SK-N-MC (cell line): Measurements from ENCODE around the gene SDF4.
A peak's percentile ranks its signal among the peaks of the same experiment; 100 is the strongest.

Experiments used
- DNase-seq: peaks from one replicate; pipeline ENCODE4 v3.0.0-alpha.2; 2011; ENCODE audit warnings: low read depth, low spot score
- H3K27ac ChIP-seq: fragments of 200-600 bp; sonication (generic); 2 replicates; pipeline ENCODE4 v1.5.1; 2016; ENCODE audit warnings: mixed run types
- H3K36me3 ChIP-seq: fragments of 200-600 bp; sonication (generic); 2 replicates; pipeline ENCODE4 v1.6.1; 2017; ENCODE audit warnings: antibody characterized with exemption, low read length, mixed read lengths; ENCODE audit not compliant: insufficient read depth
- H3K4me3 ChIP-seq: fragments of 200-600 bp; sonication (generic); 2 replicates; pipeline ENCODE4 v1.5.1; 2016
- H3K9ac ChIP-seq: fragments of 200-600 bp; sonication (generic); 2 replicates; pipeline ENCODE4 v1.8.0; 2017; ENCODE audit warnings: mixed run types, mixed read lengths; ENCODE audit not compliant: insufficient read length
- H3K9me3 ChIP-seq: fragments of 200-600 bp; sonication (generic); 2 replicates; pipeline ENCODE4 v1.6.1; 2017; ENCODE audit warnings: low read depth, mild to moderate bottlenecking, antibody characterized with exemption, low read length, moderate library complexity, mixed read lengths
- EZH2 ChIP-seq: fragments of 200-600 bp; sonication (generic); IDR thresholded peaks from one replicate; pipeline ENCODE4 v1.6.1; 2017; ENCODE audit warnings: antibody characterized with exemption
- FOXP2 ChIP-seq: optimal IDR thresholded peaks from 2 replicates; pipeline ENCODE3; 2011; ENCODE audit warnings: mild to moderate bottlenecking, moderate library complexity; ENCODE audit not compliant: insufficient read depth; ENCODE audit errors: extremely low read length, control extremely low read depth
- POLR2AphosphoS5 ChIP-seq: IDR thresholded peaks from 2 replicates; pipeline ENCODE4 v1.6.1; 2012; ENCODE audit warnings: mild to moderate bottlenecking, low read depth, low read length, borderline replicate concordance

The SDF4 gene

DNA sequence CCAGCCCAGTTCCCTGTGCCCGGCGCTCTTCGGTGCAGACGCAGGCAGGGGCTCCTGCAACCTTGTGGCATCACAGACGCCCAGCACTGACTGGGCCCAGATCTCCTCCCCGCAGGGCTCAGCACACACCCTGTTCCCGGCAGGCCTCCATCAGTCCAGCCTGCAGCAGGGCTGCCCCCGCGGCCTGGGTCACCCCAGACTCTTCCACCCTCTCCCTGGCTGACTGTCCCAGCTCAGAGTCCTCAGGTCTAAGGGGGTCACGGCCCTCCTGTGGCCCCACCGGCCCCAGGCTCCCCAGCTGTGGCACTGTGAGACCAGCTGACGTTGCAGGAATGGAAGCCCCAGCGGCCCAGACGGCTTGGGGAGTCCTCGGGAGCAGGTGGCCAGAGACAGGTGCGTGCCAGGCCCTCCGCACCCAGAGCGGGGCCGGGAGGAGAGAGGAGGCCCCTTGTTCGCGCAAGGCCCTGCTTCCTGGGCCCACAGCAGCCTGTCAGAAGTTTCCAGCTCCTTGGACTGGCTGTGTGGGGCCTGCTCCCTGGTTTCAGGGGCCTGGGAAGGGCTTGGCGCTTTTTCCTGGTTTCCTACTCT is 4.5 kb upstream of the SDF4 start:
- Histone ChIP-seq H3K9me3 (no peaks in the 10 kb centered on the region), H3K27ac (0 out of 2 replicates have a peak overlapping the region, but pooled peaks have one; percentile 25), H3K9ac (no peak overlapping the region), H3K36me3 (no peaks in the 10 kb centered on the region), H3K4me3 (no peak overlapping the region)
- TF ChIP-seq EZH2 (no peak), POLR2AphosphoS5 (peak; percentile 30)
- no peak for DNase-seq

DNA sequence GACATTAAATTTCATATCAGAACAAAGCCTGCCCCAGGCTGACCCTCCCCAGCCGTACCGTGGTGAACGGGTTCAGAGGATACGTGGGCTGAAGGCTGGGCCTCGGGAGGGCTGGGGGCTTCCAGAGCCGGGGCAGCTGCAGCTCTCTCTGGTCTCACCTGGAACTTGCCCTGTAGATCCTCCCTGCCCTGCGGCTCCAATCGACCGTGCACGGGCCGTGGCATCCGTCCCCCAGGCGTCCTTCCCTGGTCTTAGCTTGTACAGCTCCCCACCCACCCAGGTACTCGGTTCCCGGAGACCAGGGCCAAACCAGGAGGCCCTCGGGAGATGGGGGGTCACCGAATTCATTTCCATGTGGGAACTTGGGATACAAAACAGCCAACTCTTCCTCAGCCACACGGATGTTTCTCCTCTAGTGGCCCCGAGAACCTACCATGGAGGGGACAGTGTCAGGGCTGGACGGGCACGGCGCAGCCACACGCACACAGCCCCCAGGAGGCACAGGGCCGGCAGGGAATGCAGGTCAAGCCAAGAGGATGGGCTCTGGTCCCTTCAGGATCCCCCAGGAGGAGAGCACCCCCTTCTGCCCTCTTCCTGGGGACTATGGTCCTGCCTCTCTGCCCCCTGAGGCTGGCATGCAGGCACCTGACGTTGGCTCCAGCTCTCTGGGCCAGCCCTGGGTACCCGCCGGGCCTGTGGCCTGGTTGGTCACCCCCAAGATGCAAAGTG is 3.4 kb upstream of the SDF4 start:
- no peak overlapping the region for H3K4me3 ChIP-seq
- no peak for DNase-seq
- H3K9me3 ChIP-seq, result no peaks in the 10 kb centered on the region
- peak; percentile 33; the same call in 1 of the 2 replicates for TF ChIP-seq POLR2AphosphoS5
- no peak for TF ChIP-seq EZH2
- 0 out of 2 replicates have a peak, but pooled peaks cover under 1% of the 10 kb centered on the region for H3K36me3 ChIP-seq
- no peak overlapping the region for H3K9ac ChIP-seq
- H3K27ac ChIP-seq, result peak overlapping the region; percentile 31; the same call in 1 of the 2 replicates

DNA sequence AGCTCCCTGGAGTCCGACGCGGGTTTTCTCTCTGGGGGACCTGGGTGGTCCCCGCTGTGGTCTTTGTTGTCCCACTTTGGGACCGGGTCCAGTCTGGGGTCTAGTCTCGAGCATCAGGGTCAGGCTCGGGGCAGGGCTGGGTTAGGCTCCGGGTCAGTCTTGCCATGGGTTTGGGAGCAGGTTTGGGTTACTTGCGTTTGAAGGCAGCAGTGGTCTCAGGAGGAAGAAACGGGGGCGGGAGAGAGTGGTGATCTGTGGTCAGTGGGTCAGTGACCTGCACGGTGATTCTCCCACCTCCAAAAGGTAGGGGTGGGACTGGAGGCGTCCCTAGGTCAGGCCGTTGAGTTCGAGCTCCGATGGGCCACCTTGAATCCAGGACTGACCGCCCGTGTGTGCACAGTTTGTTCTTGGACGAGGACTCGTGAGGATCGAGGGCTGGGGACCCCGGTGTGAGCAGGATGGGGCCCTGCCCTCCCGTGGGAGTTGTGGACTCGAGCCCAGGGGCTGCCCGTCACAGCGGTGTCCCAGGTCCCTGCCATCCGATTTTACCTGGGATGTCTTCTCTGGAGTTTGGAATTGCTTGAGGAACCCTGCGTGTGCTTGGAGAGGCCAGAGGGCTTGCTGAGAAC is 2.5 kb upstream of the SDF4 start:
- DNase-seq, result no peak

DNA sequence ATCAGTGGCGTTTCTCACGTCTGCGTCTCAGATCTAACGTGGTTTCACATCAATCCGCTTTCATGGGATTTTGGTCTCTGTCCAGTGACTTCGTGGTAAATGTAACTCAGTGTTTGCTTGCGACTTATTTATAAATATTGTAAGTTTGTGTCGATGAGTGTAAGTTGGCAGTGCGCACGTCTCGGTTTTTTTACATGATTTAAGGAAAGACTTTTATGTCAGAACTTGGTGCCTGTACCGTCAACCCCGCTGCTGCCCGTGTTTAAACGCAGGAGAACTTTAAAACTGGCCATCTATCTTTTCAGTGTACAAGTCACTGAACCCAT is 1.7 kb upstream of the SDF4 start:
- Histone ChIP-seq H3K4me3 (peak overlapping the region; percentile 70), H3K9me3 (no peaks in the 10 kb centered on the region), H3K27ac (peak overlapping the region; percentile 73), H3K36me3 (peaks cover 7% of the 10 kb centered on the region; the same call in 1 of the 2 replicates), H3K9ac (peak overlapping the region; percentile 65)
- no peak for DNase-seq
- no peak for TF ChIP-seq FOXP2
- TF ChIP-seq POLR2AphosphoS5, result no peak
- no peak for TF ChIP-seq EZH2

More for the DNA sequence above, 2.5 kb upstream of the SDF4 start:
- H3K27ac ChIP-seq, result peak overlapping the region; percentile 73; the same call in 1 of the 2 replicates
- H3K9ac ChIP-seq, result peak overlapping the region; percentile 65
- H3K9me3 ChIP-seq, result no peaks in the 10 kb centered on the region
- peak overlapping the region; percentile 70; the same call in 1 of the 2 replicates for H3K4me3 ChIP-seq
- 0 out of 2 replicates have a peak, but pooled peaks cover 3% of the 10 kb centered on the region for H3K36me3 ChIP-seq
- TF ChIP-seq EZH2, result no peak
- no peak for TF ChIP-seq FOXP2
- no peak; the same call in 1 of the 2 replicates for TF ChIP-seq POLR2AphosphoS5

DNA sequence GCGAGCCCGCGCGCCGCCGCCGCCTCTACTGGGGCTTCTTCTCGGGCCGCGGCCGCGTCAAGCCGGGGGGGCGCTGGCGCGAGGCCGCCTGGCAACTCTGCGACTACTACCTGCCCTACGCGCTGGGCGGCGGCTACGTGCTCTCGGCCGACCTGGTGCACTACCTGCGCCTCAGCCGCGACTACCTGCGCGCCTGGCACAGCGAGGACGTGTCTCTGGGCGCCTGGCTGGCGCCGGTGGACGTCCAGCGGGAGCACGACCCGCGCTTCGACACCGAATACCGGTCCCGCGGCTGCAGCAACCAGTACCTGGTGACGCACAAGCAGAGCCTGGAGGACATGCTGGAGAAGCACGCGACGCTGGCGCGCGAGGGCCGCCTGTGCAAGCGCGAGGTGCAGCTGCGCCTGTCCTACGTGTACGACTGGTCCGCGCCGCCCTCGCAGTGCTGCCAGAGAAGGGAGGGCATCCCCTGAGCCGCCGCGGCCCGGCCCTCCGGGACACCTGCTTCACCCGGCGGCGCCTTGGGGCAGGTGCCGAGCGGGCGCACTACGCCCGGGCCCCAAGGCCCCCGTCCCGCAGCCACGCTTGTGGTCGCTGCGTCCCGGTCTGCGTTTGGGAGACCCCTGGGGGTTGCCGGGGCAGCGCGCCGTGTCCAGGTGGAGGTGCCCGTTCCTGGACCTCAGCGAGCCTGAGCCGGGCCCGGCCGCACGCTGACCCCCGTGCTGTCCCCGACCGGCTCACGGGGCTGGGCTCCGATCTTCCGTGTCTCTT is 1.2 kb upstream of the SDF4 start:
- peaks cover 12% of the 10 kb centered on the region; the same call in 1 of the 2 replicates for H3K36me3 ChIP-seq
- TF ChIP-seq POLR2AphosphoS5 (no peak), FOXP2 (no peak), EZH2 (no peak)
- no peaks in the 10 kb centered on the region for H3K9me3 ChIP-seq
- H3K9ac ChIP-seq, result peak overlapping the region; percentile 65
- H3K4me3 ChIP-seq, result peak overlapping the region; percentile 70
- peak overlapping the region; percentile 73 for H3K27ac ChIP-seq
- no peak for DNase-seq

DNA sequence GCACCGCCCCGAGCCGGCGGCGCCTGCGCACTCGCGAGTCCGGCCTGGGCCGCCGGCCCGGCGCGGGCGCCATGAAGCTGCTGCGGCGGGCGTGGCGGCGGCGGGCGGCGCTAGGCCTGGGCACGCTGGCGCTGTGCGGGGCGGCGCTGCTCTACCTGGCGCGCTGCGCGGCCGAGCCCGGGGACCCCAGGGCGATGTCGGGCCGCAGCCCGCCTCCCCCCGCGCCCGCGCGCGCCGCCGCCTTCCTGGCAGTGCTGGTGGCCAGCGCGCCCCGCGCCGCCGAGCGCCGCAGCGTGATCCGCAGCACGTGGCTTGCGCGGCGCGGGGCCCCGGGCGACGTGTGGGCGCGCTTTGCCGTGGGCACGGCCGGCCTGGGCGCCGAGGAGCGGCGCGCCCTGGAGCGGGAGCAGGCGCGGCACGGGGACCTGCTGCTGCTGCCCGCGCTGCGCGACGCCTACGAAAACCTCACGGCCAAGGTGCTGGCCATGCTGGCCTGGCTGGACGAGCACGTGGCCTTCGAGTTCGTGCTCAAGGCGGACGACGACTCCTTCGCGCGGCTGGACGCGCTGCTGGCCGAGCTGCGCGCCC is 501 bp upstream of the SDF4 start, which contains the start of gene B3GALT6:
B3GALT6 (plus strand) TSS at position 30 of the 588 bp plus-strand sequence; CDS start at position 72, 42 bp downstream.
- TF ChIP-seq FOXP2, result no peak
- TF ChIP-seq POLR2AphosphoS5, result no peak
- TF ChIP-seq EZH2, result no peak
- peak within 1 kb of the TSS; percentile 73 for H3K27ac ChIP-seq
- H3K4me3 ChIP-seq, result peak within 1 kb of the TSS; percentile 98
- H3K9me3 ChIP-seq, result no peaks in the 10 kb centered on the region
- H3K36me3 ChIP-seq, result peaks cover 18% of the 10 kb centered on the region; the same call in 1 of the 2 replicates
- peak within 1 kb of the TSS; percentile 95 for H3K9ac ChIP-seq
- DNase-seq, result no peak

DNA sequence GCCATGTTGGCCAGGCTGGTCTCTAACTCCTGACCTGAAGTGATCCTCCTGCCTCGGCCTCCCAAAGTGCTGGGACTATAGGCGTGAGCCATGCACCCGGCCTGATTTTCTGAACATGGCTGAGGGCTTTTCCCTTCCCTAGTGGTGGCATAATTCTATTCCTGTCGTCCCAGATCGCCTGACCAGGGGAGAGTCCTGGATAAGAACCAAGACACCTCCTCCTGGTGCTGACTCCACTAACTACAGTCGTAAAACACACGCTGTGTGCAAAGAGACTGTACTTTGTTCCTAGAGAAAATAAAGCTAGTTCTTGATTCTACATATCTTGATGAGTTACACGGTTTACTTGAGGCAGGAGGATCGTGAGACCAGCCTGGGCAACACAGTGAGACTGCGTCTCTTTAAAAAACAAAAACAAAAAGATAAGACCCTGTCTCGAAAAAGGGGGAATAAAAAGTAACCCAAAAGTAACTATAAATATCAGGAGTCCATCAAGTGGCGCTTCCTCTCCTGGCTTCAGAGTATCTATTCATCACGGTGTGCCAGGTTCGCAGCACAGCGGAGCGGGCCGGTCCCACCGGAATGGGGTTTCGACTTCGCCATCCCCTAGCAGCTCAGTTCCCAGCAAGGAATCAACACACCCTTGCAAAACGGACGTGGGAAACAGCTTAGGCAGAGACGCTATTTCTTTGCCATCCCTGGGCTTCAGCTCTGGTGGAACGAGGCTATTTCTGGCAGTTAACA is 973 bp downstream of the SDF4 start:
- peaks cover 18% of the 10 kb centered on the region; the same call in 1 of the 2 replicates for H3K36me3 ChIP-seq
- peak overlapping the region; percentile 98 for H3K4me3 ChIP-seq
- DNase-seq, result no peak
- H3K9ac ChIP-seq, result peak overlapping the region; percentile 95
- H3K27ac ChIP-seq, result peak overlapping the region; percentile 38
- no peaks in the 10 kb centered on the region for H3K9me3 ChIP-seq
- no peak for TF ChIP-seq FOXP2
